OCI-LY7 (cell line): ENCODE results near the gene USP50.

ENCODE experiments used
- EZH2phosphoT487 ChIP-seq: fragments of 200-600 bp; sonication (generic); IDR thresholded peaks from 2 replicates; pipeline ENCODE4 v1.6.1; 2018; ENCODE audit warnings: low read depth, borderline replicate concordance, mild to moderate bottlenecking, mixed run types, antibody characterized with exemption, low read length, moderate library complexity, mixed read lengths
- TF ChIP-seq, protein P1 (sequence below): fragments of 200-600 bp; sonication (generic); conservative IDR thresholded peaks from 2 replicates; pipeline ENCODE4 v1.5.1; 2014; ENCODE audit warnings: mild to moderate bottlenecking, antibody characterized with exemption, low read length, moderate library complexity, mixed read lengths

DNA sequence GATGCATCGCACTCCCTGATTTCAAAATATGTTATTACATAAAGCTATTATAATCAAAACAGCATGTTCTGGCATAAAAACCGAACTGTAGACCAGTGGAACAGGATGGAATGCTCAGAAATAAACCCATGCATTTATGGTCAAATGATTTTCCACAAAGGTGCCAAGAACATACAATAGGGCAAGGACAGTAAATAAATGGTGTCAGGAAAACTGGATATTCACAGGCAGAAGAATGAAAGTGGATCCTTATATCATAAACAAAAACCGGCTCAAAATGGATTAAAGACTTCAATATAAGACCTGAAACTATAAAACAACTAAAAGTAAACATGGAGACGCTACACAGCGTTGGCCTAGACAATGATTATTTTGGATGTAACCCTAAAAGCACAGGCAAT lies 22.6 kb downstream of the USP50 start:
- TF ChIP-seq, protein P1, sequence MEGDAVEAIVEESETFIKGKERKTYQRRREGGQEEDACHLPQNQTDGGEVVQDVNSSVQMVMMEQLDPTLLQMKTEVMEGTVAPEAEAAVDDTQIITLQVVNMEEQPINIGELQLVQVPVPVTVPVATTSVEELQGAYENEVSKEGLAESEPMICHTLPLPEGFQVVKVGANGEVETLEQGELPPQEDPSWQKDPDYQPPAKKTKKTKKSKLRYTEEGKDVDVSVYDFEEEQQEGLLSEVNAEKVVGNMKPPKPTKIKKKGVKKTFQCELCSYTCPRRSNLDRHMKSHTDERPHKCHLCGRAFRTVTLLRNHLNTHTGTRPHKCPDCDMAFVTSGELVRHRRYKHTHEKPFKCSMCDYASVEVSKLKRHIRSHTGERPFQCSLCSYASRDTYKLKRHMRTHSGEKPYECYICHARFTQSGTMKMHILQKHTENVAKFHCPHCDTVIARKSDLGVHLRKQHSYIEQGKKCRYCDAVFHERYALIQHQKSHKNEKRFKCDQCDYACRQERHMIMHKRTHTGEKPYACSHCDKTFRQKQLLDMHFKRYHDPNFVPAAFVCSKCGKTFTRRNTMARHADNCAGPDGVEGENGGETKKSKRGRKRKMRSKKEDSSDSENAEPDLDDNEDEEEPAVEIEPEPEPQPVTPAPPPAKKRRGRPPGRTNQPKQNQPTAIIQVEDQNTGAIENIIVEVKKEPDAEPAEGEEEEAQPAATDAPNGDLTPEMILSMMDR, result no peak
- TF ChIP-seq EZH2phosphoT487, result no peak
